ENCODE results near the gene MYO16.

- TF ChIP-seq CTCF (IDR thresholded peaks at IDR 0.05; ENCODE audit: insufficient read depth, low read length, poor library complexity, severe bottlenecking) (no peak), EZH2phosphoT487 (conservative IDR thresholded peaks at IDR 0.05; ENCODE audit: low read length) (no peak)
These were observed 204.1 kb downstream of the MYO16 start for GRCh38 chr13:108833531-108833930.
